Uterus (tissue), 2 donors: ENCODE measurements around the gene CEP63.
"Not testable (repeated sequence)": the region's sequence is repeated elsewhere in the genome, so short reads cannot be mapped to it uniquely, and the experiment has no call there.

ENCODE experiments used
- POLR2A ChIP-seq, 2 donors: fragments of 450-650 bp; IDR thresholded peaks; one replicate each; pipeline ENCODE4 v1.6.1; 2016; ENCODE audit warnings: antibody characterized with exemption in 2 of 2, mild to moderate bottlenecking in 1 of 2, moderate library complexity in 1 of 2
- TF ChIP-seq, protein P1 (sequence below), 4 experiments: fragments of 200-600 bp in 2 of 4; fragments of 450-650 bp in 2 of 4; sonication (generic) in 2 of 4; IDR thresholded peaks; one replicate each; pipeline ENCODE4 v1.5.1; 2016 to 2019; ENCODE audit warnings: antibody characterized with exemption in 4 of 4, mild to moderate bottlenecking in 2 of 4, moderate library complexity in 1 of 4

DNA sequence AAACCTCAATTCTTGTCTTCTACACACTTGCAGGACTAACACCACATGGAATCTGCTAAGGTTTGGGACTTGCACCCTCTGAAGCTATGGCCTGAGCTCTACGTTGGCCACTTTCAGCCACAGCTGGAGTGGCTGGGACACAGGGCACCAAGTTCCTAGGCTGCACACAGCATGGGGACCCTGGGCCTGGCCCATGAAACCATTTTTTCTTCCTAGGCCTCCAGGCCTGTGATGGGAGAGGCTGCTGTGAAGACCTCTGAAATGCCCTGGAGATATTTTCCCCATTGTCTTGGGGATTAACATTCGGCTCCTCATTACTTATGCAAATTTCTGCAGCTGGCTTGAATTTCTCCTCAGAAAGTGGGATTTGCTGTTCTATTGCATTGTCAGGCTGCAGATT lies 84.0 kb downstream of the CEP63 start:
- not testable (repeated sequence) for TF ChIP-seq POLR2A (IDR thresholded peaks at IDR 0.05)
- TF ChIP-seq, protein P1, sequence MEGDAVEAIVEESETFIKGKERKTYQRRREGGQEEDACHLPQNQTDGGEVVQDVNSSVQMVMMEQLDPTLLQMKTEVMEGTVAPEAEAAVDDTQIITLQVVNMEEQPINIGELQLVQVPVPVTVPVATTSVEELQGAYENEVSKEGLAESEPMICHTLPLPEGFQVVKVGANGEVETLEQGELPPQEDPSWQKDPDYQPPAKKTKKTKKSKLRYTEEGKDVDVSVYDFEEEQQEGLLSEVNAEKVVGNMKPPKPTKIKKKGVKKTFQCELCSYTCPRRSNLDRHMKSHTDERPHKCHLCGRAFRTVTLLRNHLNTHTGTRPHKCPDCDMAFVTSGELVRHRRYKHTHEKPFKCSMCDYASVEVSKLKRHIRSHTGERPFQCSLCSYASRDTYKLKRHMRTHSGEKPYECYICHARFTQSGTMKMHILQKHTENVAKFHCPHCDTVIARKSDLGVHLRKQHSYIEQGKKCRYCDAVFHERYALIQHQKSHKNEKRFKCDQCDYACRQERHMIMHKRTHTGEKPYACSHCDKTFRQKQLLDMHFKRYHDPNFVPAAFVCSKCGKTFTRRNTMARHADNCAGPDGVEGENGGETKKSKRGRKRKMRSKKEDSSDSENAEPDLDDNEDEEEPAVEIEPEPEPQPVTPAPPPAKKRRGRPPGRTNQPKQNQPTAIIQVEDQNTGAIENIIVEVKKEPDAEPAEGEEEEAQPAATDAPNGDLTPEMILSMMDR (IDR thresholded peaks at IDR 0.05): not testable (repeated sequence)
